ENCODE data around the gene NKD1.

Gene NKD1

GRCh38 chr16:50603206-50604064 lies 55.2 kb downstream of the NKD1 start:
- in situ Hi-C loops (cut with HindIII; ENCODE audit: low pct_ligation_motif_present, low pct_unique_long_range_greater_than_20kb, low sequenced_read_pairs) = no loop called here
- no peak for DNase-seq

GRCh38 chr16:50604065-50604418 lies 55.8 kb downstream of the NKD1 start:
- DNase-seq = no peak
- in situ Hi-C loops (cut with HindIII; ENCODE audit: low pct_ligation_motif_present, low pct_unique_long_range_greater_than_20kb, low sequenced_read_pairs) = no loop called here

DNA sequence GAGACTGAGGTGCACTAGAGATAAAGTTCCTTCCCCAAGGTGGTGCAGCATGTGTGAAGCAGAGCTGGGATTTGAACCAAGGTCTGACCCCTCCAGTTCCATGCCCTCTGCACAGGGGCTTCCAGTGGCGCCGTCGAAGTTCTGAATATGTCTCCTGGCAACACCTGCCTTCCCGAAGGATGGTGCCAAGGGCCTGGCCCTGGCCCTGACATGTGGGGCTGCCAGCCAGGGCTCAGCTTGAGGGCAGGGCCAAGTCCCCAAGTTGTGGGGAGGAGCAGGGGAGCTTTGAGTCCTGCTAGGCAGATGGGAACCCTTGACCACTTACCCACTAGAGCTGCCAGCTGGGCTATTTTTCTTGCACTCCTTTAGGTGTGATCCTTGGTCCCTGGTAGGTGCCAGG lies 56.4 kb downstream of the NKD1 start:
- DNase-seq = no peak
- in situ Hi-C loops (cut with HindIII; ENCODE audit: low pct_ligation_motif_present, low pct_unique_long_range_greater_than_20kb, low sequenced_read_pairs) = no loop called here

GRCh38 chr16:50605733-50606430 lies 57.7 kb downstream of the NKD1 start:
- in situ Hi-C loops (cut with HindIII; ENCODE audit: low pct_ligation_motif_present, low pct_unique_long_range_greater_than_20kb, low sequenced_read_pairs) = no loop called here

DNA sequence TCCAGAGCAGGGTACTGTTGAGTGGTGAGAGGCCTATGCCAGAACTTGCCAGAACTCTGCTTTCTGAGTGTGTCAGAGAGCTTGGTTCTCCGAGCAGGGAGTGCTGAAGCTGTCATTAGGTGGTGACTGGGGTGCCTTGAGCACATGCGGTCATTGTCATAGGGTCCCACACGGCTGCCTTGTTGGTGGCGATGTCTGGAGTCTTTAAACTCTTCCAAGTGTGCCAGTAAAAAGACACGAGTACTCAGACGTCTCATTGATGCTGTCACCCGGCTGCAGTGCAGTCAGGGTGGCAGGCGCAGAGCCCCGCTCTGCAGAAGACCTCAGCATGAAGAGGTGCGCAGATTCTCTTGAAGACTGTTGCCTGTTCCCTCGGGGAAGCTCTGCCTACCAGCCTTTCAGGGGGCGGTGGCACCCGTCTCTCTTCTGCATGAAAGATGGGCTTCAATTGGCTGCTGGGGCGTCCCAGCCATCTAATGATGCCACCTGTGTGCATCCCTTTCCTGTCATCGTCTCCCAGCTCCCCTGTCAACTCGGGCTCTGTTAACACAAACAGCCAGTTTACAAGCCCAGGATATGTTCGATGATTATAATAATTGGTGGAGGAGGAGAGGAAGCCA lies 58.3 kb downstream of the NKD1 start:
- in situ Hi-C loops (cut with HindIII; ENCODE audit: low pct_ligation_motif_present, low pct_unique_long_range_greater_than_20kb, low sequenced_read_pairs) = no loop called here
- no peak for DNase-seq

More at GRCh38 chr16:50605733-50606430, 57.7 kb downstream of the NKD1 start:
- no peak for DNase-seq

- no peak for DNase-seq
- in situ Hi-C loops (cut with HindIII; ENCODE audit: low pct_ligation_motif_present, low pct_unique_long_range_greater_than_20kb, low sequenced_read_pairs) = no loop called here
These were observed 58.8 kb downstream of the NKD1 start for GRCh38 chr16:50607051-50607431.

- no peak for DNase-seq
- in situ Hi-C loops (cut with HindIII; ENCODE audit: low pct_ligation_motif_present, low pct_unique_long_range_greater_than_20kb, low sequenced_read_pairs) = no loop called here
These were observed 59.3 kb downstream of the NKD1 start for GRCh38 chr16:50607447-50607846.

DNA sequence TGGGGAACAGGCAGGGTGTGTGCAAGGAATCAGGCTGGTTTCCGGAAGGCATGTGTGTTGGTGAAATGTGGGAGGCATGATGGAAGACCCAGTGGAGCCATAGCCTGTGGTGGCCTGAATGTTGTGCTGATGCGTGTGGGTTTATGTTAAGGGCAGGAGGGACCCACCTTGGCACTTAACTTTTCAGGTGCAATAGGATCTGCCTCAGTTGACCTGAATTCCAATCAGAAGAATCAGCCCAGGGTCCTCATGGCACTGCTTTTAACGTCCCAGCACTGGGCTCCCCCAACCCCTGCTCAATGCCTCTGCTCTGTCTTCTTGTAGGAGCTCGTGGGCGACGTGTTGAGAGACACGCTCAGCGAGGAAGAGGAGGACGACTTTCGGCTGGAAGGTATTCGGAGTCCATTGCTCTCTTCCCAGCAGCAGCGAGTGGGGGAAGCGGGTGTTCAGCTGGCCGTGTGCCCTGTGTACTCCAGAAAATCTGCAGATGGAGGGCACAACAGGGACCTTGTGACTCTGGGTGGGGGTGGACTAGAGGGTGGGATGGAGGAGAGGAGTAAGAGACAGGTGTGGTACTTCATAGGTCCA lies 59.9 kb downstream of the NKD1 start:
- in situ Hi-C loops (cut with HindIII; ENCODE audit: low pct_ligation_motif_present, low pct_unique_long_range_greater_than_20kb, low sequenced_read_pairs) = no loop called here
- DNase-seq = no peak

DNA sequence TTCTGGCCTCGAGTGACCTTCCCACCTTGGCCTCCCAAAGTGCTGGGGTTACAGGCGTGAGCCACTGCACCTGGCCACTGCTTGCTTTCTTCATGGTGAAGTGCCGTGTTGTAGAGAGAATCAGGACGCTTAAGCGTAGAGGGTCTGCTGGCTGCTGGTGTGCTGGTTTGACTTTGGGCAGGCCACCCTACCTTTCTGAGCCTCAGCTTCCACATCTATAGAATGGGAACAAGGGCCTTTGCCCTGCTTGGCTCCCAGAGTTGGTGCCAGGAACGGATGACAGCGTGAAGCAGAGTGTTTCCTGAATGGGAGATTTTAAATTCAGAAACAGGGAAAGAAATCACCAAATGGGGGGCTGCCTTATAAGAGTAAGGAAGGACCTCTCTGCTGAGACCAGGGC lies 60.9 kb downstream of the NKD1 start:
- DNase-seq = no peak
- in situ Hi-C loops (cut with HindIII; ENCODE audit: low pct_ligation_motif_present, low pct_unique_long_range_greater_than_20kb, low sequenced_read_pairs) = no loop called here

DNA sequence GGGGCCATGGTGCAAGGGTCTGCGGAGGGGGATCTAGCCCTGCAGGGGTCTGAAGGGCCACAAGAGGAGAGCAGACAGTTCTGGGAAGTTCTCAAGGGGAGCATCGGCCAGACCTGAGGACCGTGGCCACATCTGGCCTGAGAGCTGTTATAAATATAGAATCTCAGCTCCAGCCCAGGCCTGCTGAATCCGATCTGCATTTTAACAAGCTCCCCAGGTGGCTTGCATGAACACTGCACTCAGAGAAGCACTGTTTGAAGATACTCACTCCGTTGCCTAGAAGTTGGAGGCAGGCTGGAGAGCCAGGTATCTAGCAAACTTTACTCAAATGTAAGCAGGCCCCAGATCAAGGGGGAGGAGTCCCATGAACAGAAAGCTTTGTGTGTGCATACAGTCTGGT lies 61.3 kb downstream of the NKD1 start:
- DNase-seq = no peak
- in situ Hi-C loops (cut with HindIII; ENCODE audit: low pct_ligation_motif_present, low pct_unique_long_range_greater_than_20kb, low sequenced_read_pairs) = no loop called here

DNA sequence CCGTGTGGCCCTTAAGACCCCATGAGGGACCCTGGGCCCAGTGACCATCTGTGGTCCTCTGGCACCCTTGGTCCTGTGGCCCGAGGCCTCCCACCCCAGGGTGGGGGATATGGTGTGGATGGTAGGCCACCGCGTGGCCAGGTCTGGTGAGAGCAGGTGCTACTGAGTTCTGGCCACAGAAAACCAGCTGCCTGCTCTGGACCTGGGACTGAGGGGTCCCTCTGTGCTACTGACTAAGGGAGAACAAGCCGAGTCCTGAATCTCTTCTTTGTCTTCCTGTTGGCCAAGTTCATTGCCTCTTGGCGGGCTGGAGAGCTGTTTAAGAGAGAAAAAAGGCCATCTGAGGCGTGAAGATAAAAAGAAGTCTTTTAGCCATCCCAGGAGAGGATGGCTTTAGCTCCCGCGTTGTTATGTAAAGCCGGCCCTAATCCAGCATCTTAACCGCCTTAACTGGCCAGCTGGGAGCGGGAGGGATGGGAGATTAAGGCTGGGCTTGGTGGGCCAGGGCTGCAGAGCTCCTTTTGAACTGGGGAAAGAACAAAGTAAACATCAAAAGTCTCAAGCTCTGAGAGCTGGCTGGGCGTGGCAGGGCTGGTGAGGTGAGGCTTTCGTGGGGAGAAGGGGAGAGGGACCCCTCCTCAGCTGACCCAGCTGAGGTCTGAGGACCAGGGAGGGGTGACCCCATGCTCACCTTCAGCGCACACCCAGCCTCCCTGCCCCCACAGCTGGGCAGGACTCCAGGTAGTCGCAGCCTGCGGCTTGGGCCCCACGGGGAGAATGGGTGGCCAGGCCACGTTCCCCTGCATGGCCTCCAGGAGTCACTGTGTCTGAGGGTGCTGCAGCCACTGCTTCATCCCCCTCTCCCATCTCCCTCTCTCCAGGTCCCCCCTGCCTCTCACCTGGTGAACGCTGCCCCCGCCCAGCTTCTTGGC lies 62.4 kb downstream of the NKD1 start:
- in situ Hi-C loops (cut with HindIII; ENCODE audit: low pct_ligation_motif_present, low pct_unique_long_range_greater_than_20kb, low sequenced_read_pairs) = no loop called here
- DNase-seq = no peak

- in situ Hi-C loops (cut with HindIII; ENCODE audit: low pct_ligation_motif_present, low pct_unique_long_range_greater_than_20kb, low sequenced_read_pairs) = no loop called here
- DNase-seq = no peak
These were observed 63.2 kb downstream of the NKD1 start for GRCh38 chr16:50611332-50611934.

DNA sequence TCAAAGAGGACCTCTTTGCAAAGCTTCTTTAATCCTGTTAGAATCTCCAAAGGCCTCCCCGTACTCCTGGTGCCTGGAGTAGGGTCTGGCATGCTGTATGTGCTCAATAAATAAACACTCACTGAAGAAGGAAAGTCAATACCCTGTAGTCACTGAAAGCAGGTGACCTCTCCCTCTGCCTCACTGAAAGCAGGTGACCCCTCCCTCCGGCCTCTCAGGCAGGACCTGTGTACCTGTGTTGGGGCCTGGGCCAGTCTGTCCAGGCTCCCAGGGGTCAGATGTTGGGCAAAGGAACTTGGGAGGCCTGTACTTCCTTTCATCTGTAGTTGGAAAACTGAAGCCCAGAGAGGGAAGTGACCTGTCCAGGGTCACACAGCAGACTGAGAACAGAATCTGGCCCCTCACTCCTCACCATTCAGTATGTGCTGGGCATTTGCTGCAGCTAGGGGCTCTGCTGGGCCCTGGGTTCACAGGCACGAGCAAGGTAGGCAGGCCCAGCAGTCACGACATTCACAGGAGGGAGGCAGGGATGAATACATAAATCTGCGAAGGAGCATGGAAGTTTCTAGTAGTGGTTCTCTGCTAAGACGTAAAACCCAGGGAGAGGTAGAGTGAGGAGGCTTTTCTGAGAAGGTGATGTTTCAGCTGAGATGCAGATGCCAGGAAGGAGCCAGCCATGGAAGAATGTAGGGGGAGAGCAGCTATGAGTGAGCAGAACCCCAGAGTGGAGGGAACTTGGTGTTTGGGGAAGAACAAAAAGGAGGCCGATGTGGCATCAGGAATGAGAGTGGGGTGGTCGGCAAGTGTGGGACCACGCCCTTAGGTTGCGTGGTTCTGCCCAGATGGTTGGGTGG lies 64.0 kb downstream of the NKD1 start:
- no peak for DNase-seq
- in situ Hi-C loops (cut with HindIII; ENCODE audit: low pct_ligation_motif_present, low pct_unique_long_range_greater_than_20kb, low sequenced_read_pairs) = no loop called here

GRCh38 chr16:50612849-50613198 lies 64.6 kb downstream of the NKD1 start:
- in situ Hi-C loops (cut with HindIII; ENCODE audit: low pct_ligation_motif_present, low pct_unique_long_range_greater_than_20kb, low sequenced_read_pairs) = no loop called here
- DNase-seq = no peak

DNA sequence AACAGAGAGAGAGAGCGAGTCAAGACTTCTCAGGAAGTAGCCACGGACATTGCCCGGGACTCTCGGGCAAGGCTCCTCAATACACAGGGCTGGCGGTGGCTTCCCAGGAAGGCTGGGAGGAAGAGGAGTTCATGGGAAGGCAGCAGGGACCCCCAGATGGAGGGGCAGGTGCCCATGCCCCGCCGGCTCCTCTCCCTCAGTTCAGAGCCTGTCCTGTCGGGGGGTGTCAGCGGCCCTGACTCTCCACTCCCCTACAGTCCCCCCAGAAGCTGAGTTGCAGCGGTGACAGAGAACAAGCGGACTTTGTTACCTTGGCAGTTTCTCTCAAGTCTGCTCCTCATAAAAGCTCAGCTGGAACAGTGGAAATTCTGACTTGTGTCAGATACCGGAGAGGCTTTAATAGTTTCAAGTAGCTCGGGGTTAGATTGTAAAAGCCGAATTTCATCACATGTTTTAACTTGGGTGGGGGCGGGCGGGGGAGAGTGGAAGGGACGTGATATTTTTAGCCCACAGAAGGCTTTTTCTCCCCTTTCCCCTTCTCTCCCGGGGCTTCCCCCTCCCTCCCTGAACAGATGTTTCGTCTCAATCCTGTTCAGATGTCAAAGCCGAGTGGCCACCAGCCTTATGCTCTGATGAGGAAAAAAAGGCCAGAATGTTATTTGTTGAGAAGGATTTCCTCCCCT lies 65.2 kb downstream of the NKD1 start:
- in situ Hi-C loops (cut with HindIII; ENCODE audit: low pct_ligation_motif_present, low pct_unique_long_range_greater_than_20kb, low sequenced_read_pairs) = no loop called here
- DNase-seq = no peak

GRCh38 chr16:50613964-50614474 lies 65.8 kb downstream of the NKD1 start:
- in situ Hi-C loops (cut with HindIII; ENCODE audit: low pct_ligation_motif_present, low pct_unique_long_range_greater_than_20kb, low sequenced_read_pairs) = no loop called here
- no peak for DNase-seq

Data from ACHN (cell line).